RWPE2 (cell line): ENCODE results near the gene C1D.
A peak's percentile ranks its signal among the peaks of the same experiment; 100 is the strongest.

ENCODE experiments used
- ATAC-seq: fragments of 200-7000 bp; cut with Tn5 transposase; 3 replicates; pipeline ENCODE4 v1.9.1; 2021; ENCODE audit warnings: low read depth
- DNase-seq: peaks from one replicate; pipeline ENCODE4 v3.0.0-alpha.2; 2020; ENCODE audit warnings: low spot score
- H3K27ac ChIP-seq: fragments of 450-650 bp; 2 replicates; pipeline ENCODE4 v1.5.1; 2017; ENCODE audit warnings: mild to moderate bottlenecking; ENCODE audit not compliant: poor library complexity, severe bottlenecking
- H3K27me3 ChIP-seq: fragments of 250-450 bp; sonication (Bioruptor Pico); 2 replicates; pipeline ENCODE4 v1.5.1; 2021; ENCODE audit warnings: mild to moderate bottlenecking, moderate library complexity; ENCODE audit not compliant: insufficient read depth, poor library complexity, severe bottlenecking
- H3K36me3 ChIP-seq: fragments of 250-450 bp; sonication (Bioruptor Pico); 2 replicates; pipeline ENCODE4 v1.5.1; 2020; ENCODE audit warnings: low read depth, mild to moderate bottlenecking, moderate library complexity
- H3K4me1 ChIP-seq: fragments of 250-450 bp; sonication (Bioruptor Pico); 2 replicates; pipeline ENCODE4 v1.5.1; 2021; ENCODE audit warnings: mild to moderate bottlenecking, moderate library complexity; ENCODE audit not compliant: insufficient read depth, poor library complexity, severe bottlenecking
- H3K4me3 ChIP-seq: fragments of 250-450 bp; sonication (Bioruptor Pico); 2 replicates; pipeline ENCODE4 v1.5.1; 2021; ENCODE audit warnings: mild to moderate bottlenecking, moderate library complexity; ENCODE audit not compliant: severe bottlenecking
- H3K9me3 ChIP-seq: fragments of 250-450 bp; sonication (Bioruptor Pico); 2 replicates; pipeline ENCODE4 v1.5.1; 2021; ENCODE audit warnings: mild to moderate bottlenecking, moderate library complexity; ENCODE audit not compliant: severe bottlenecking
- CTCF ChIP-seq: fragments of 450-650 bp; IDR thresholded peaks from one replicate; pipeline ENCODE4 v1.5.1; 2017; ENCODE audit warnings: mild to moderate bottlenecking, moderate library complexity; ENCODE audit not compliant: poor library complexity, severe bottlenecking

Gene C1D

GRCh38 chr2:68032702-68033101, 30.1 kb downstream of the C1D start:
- Histone ChIP-seq H3K27me3 (no peaks in the 10 kb centered on the region), H3K9me3 (no peaks in the 10 kb centered on the region), H3K4me1 (peaks cover 10% of the 10 kb centered on the region), H3K36me3 (no peaks in the 10 kb centered on the region), H3K4me3 (no peak overlapping the region), H3K27ac (no peak overlapping the region)
- ATAC-seq (no peak), DNase-seq (no peak)
- TF ChIP-seq CTCF = no peak

GRCh38 chr2:68031542-68032160, 31.2 kb downstream of the C1D start:
- H3K4me1 ChIP-seq = peaks cover 10% of the 10 kb centered on the region
- no peaks in the 10 kb centered on the region for H3K27me3 ChIP-seq
- DNase-seq (no peak), ATAC-seq (peak; percentile 60)
- no peaks in the 10 kb centered on the region for H3K36me3 ChIP-seq
- H3K9me3 ChIP-seq = no peaks in the 10 kb centered on the region
- peak overlapping the region; percentile 50 for H3K27ac ChIP-seq
- H3K4me3 ChIP-seq = no peak overlapping the region
- peak; percentile 93 for TF ChIP-seq CTCF

- H3K27ac ChIP-seq = peak overlapping the region; percentile 50
- no peak for TF ChIP-seq CTCF
- DNase-seq (no peak), ATAC-seq (no peak)
- no peaks in the 10 kb centered on the region for H3K36me3 ChIP-seq
- H3K4me3 ChIP-seq = no peak overlapping the region
- H3K4me1 ChIP-seq = peaks cover 10% of the 10 kb centered on the region
- no peaks in the 10 kb centered on the region for H3K9me3 ChIP-seq
- H3K27me3 ChIP-seq = no peaks in the 10 kb centered on the region
These were observed 31.8 kb downstream of the C1D start for GRCh38 chr2:68031043-68031442.

GRCh38 chr2:68030529-68030928, 32.3 kb downstream of the C1D start:
- Histone ChIP-seq H3K9me3 (no peaks in the 10 kb centered on the region), H3K4me3 (no peak overlapping the region), H3K27ac (peak overlapping the region; percentile 50), H3K27me3 (no peaks in the 10 kb centered on the region), H3K4me1 (peaks cover 10% of the 10 kb centered on the region), H3K36me3 (no peaks in the 10 kb centered on the region)
- ATAC-seq = no peak
- DNase-seq = no peak
- no peak for TF ChIP-seq CTCF

GRCh38 chr2:68027959-68028358, 34.8 kb downstream of the C1D start:
- H3K36me3 ChIP-seq = no peaks in the 10 kb centered on the region
- peak overlapping the region; percentile 31 for H3K27ac ChIP-seq
- no peaks in the 10 kb centered on the region for H3K27me3 ChIP-seq
- ATAC-seq = no peak
- no peak for TF ChIP-seq CTCF
- no peak overlapping the region for H3K4me3 ChIP-seq
- peaks cover 10% of the 10 kb centered on the region for H3K4me1 ChIP-seq
- no peaks in the 10 kb centered on the region for H3K9me3 ChIP-seq
- DNase-seq = no peak
